ENCODE results near the gene KIR3DL1.
"Not testable (repeated sequence)": the region's sequence is repeated elsewhere in the genome, so short reads cannot be mapped to it uniquely, and the experiment has no call there.

KIR3DL1 gene

DNA sequence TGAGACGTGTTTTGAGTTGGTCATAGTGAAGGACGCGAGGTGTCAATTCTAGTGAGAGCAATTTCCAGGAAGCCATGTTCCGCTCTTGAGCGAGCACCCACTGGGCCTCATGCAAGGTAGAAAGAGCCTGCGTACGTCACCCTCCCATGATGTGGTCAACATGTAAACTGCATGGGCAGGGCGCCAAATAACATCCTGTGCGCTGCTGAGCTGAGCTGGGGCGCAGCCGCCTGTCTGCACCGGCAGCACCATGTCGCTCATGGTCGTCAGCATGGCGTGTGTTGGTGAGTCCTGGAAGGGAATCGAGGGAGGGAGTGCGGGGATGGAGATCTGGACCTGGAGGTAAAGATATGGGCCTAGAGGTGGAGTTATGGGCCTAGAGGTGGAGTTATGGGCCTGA lies at the start of gene KIR3DL1:
KIR3DL1 (plus strand) TSS at position 218 of the 400 bp plus-strand sequence.
- DNase-seq (ENCODE audit: low read depth), result not testable (repeated sequence)

DNA sequence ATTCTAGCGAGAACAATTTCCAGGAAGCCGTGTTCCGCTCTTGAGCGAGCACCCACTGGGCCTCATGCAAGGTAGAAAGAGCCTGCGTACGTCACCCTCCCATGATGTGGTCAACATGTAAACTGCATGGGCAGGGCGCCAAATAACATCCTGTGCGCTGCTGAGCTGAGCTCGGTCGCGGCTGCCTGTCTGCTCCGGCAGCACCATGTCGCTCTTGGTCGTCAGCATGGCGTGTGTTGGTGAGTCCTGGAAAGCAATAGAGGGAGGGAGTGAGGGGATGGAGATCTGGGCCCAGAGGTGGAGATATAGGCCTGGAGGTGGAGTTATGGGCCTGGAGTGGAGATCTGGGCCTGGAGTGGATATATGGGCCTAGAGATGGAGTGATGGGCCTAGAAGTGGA lies 46.6 kb upstream of the KIR3DL1 start, which contains the start of gene KIR2DL1:
KIR2DL1 (plus strand) TSS at position 148 of the 400 bp plus-strand sequence; CDS start at position 206, 58 bp downstream.
- not testable (repeated sequence) for DNase-seq (ENCODE audit: low read depth); H3K4me3 ChIP-seq (ENCODE audit: low read depth, low read length)

More for the DNA sequence above, at the start of gene KIR3DL1:
- not testable (repeated sequence) for H3K4me3 ChIP-seq (ENCODE audit: low read depth, low read length)

DNA sequence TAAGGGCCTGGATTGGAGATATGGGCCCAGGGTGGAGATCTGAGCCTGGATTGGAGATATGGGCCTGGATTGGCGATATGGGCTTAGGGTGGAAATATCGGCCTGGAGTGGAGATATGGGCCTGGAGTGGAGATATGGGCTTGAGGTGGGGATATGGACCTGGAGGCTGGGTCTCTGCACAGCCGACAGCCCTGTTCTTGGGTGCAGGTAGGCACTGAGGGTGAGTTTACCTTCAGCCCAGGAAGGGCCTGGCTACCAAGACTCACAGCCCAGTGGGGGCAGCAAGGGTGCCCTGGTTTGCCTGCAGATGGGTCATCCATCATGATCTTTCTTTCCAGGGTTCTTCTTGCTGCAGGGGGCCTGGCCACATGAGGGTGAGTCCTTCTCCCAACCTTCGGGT lies 45.8 kb upstream of the KIR3DL1 start:
- DNase-seq (ENCODE audit: low read depth), result not testable (repeated sequence)

GRCh38 chr19:54771018-54771960 lies 45.0 kb upstream of the KIR3DL1 start:
- not testable (repeated sequence) for DNase-seq (ENCODE audit: low read depth); H3K4me3 ChIP-seq (ENCODE audit: low read depth, low read length)

More for the DNA sequence above, 45.8 kb upstream of the KIR3DL1 start:
- H3K4me3 ChIP-seq (ENCODE audit: low read depth, low read length), result not testable (repeated sequence)

GRCh38 chr19:54772666-54773065 lies 43.6 kb upstream of the KIR3DL1 start:
- H3K4me3 ChIP-seq (ENCODE audit: low read depth, low read length); DNase-seq (ENCODE audit: low read depth): not testable (repeated sequence)

GRCh38 chr19:54775095-54775815 lies 41.0 kb upstream of the KIR3DL1 start:
- H3K4me3 ChIP-seq (ENCODE audit: low read depth, low read length); DNase-seq (ENCODE audit: low read depth): not testable (repeated sequence)

- DNase-seq (ENCODE audit: low read depth); H3K4me3 ChIP-seq (ENCODE audit: low read depth, low read length): not testable (repeated sequence)
Observed at GRCh38 chr19:54775830-54776229, 40.4 kb upstream of the KIR3DL1 start.

GRCh38 chr19:54777851-54778250 lies 38.4 kb upstream of the KIR3DL1 start:
- not testable (repeated sequence) for DNase-seq (ENCODE audit: low read depth); H3K4me3 ChIP-seq (ENCODE audit: low read depth, low read length)

GRCh38 chr19:54778896-54779295 lies 37.4 kb upstream of the KIR3DL1 start:
- not testable (repeated sequence) for DNase-seq (ENCODE audit: low read depth); H3K4me3 ChIP-seq (ENCODE audit: low read depth, low read length)

GRCh38 chr19:54782916-54783315 lies 33.4 kb upstream of the KIR3DL1 start:
- not testable (repeated sequence) for DNase-seq (ENCODE audit: low read depth); H3K4me3 ChIP-seq (ENCODE audit: low read depth, low read length)

DNA sequence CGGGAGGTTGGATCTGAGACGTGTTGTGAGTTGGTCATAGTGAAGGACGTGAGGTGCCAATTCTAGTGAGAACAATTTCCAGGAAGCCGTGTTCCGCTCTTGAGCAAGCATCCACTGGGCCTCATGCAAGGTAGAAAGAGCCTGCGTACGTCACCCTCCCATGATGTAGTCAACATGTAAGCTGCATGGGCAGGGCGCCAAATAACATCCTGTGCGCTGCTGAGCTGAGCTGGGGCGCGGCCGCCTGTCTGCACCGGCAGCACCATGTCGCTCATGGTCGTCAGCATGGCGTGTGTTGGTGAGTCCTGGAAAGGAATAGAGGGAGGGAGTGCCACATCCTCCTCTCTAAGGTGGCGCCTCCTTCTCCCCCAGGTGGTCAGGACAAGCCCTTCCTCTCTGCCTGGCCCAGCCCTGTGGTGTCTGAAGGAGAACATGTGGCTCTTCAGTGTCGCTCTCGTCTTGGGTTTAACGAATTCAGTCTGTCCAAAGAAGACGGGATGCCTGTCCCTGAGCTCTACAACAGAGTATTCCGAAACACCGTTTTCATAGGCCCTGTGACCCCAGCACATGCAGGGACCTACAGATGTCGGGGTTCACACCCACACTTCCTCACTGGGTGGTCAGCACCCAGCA lies 30.1 kb upstream of the KIR3DL1 start:
- not testable (repeated sequence) for DNase-seq (ENCODE audit: low read depth); H3K4me3 ChIP-seq (ENCODE audit: low read depth, low read length)

- H3K4me3 ChIP-seq (ENCODE audit: low read depth, low read length); DNase-seq (ENCODE audit: low read depth): not testable (repeated sequence)
Observed at GRCh38 chr19:54788154-54788553, 28.1 kb upstream of the KIR3DL1 start.

DNA sequence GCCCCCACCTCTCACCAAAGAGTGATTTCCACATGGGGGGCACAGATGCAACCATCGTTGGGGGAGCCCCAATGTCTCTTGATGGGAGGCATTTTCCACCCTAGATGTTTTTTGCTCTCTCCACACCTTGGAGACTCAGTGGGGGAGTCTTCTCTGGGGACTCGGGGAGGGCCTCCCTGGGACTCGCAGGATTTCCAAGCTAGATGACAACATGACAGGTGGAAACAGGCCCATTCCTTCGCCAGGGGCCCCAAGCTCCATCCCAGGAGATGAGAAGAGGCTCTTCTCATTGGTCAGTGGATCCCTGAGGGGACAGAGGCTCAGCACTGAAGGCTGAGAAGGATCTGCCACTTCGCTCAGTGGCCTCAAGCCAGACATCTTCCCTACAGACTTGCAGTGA lies 25.6 kb upstream of the KIR3DL1 start:
- no peak overlapping the region for H3K4me3 ChIP-seq (ENCODE audit: low read depth, low read length)
- DNase-seq (ENCODE audit: low read depth), result no peak
- TF ChIP-seq CTCF (conservative IDR thresholded peaks at IDR 0.05; ENCODE audit: low read depth, low read length), result no peak

Measured in choroid plexus epithelial cell (primary cell).